Measurements from ENCODE around the gene NXPE1. TPM values are rescaled to one million over a fixed set of nuclear protein-coding genes. Genes with fewer than 3 reads are reported as not detected.

Gene NXPE1
- total and polyA plus RNA-seq, 9 of the 15 experiments (the other 6 are each of a cell fraction or from before 2014, with no cell fraction given) = not detected

DNA sequence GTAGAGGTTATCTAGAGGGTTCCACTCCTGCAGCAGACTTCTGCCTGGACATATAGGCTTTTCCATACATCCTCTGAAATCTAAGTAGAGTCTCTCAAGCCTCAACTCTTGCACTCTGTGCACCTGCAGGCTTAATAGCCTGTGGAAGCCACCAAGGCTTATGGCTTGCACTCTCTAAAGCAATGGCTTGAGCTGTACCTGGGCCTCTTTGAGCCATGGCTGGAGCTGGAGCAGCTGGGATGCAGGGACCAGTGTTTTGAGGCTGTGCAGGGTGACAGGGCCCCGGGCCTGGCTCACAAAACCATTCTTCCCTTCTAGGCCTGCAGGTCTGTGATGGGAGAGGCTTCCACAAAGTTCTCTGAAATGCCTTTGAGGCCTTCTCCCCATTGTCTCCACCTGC lies 38.8 kb upstream of the NXPE1 start (continued):
- TF ChIP-seq, protein P1, sequence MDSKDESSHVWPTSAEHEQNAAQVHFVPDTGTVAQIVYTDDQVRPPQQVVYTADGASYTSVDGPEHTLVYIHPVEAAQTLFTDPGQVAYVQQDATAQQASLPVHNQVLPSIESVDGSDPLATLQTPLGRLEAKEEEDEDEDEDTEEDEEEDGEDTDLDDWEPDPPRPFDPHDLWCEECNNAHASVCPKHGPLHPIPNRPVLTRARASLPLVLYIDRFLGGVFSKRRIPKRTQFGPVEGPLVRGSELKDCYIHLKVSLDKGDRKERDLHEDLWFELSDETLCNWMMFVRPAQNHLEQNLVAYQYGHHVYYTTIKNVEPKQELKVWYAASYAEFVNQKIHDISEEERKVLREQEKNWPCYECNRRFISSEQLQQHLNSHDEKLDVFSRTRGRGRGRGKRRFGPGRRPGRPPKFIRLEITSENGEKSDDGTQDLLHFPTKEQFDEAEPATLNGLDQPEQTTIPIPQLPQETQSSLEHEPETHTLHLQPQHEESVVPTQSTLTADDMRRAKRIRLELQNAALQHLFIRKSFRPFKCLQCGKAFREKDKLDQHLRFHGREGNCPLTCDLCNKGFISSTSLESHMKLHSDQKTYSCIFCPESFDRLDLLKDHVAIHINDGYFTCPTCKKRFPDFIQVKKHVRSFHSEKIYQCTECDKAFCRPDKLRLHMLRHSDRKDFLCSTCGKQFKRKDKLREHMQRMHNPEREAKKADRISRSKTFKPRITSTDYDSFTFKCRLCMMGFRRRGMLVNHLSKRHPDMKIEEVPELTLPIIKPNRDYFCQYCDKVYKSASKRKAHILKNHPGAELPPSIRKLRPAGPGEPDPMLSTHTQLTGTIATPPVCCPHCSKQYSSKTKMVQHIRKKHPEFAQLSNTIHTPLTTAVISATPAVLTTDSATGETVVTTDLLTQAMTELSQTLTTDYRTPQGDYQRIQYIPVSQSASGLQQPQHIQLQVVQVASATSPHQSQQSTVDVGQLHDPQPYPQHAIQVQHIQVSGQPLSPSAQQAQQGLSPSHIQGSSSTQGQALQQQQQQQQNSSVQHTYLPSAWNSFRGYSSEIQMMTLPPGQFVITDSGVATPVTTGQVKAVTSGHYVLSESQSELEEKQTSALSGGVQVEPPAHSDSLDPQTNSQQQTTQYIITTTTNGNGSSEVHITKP (IDR thresholded peaks at IDR 0.05; ENCODE audit: partially characterized antibody) = no peak
- TF ChIP-seq ZNF436 (CRISPR knock-in tag; IDR thresholded peaks at IDR 0.05) (no peak), ZKSCAN3 (CRISPR knock-in tag; IDR thresholded peaks at IDR 0.05) (no peak)

DNA sequence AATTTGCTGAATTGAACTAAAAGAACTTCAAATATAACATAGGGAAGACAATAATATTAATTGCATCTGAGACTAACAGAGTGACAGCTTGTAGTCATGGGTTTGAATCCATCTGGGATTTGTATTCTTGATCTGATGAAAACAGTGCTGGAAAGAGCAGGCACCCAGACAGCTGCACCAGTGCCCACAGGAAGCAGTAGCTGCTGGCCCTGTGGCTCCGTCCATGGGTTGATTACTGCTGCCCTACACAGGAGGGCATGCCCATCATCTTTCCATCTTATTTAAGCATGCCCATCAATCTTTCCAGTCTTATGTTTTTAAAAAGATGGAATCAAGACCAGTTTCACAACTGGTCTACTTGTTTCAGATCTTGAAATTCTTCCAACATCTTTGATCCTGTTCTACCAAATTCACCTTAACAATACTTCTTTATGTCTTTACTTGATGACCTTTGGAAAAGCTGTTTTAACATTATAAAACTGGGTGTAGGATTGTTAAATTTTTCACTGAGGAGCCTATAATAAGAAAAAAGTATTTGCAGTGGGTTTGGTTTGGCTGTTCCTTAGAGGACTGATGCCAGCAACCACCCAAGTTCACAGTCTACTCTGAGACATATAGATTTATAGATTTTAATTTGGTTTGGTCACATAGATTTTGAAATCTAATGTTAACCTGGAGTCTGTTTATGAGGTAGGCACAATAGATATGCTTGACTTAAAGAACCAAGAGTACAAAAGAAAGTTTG lies 36.7 kb upstream of the NXPE1 start:
- 0% methylated on average over 1 of the region's 1 CpG for WGBS (ENCODE audit: insufficient coverage, low coverage, missing lambda C conversion rate)
- Histone ChIP-seq H3K36me3 (ENCODE audit: control insufficient read depth, insufficient read depth, low read length) (no peaks in the 10 kb centered on the region), H3K27ac (ENCODE audit: extremely low read depth, low read depth, low read length) (no peak overlapping the region), H3K4me3 (no peak overlapping the region), H3K27me3 (ENCODE audit: control insufficient read depth in 2 of 2, insufficient read depth in 2 of 2, low read length in 2 of 2) (no peaks in the 10 kb centered on the region; a peak in 1 of 5 replicates), H4K20me1 (replicated peaks; ENCODE audit: control insufficient read depth, insufficient read depth, low read length) (no peaks in the 10 kb centered on the region), H3K4me1 (replicated peaks in 1 of 2; ENCODE audit: control insufficient read depth in 2 of 2, insufficient read depth in 2 of 2, low read length in 2 of 2) (no peaks in the 10 kb centered on the region), H3K4me2 (ENCODE audit: insufficient read depth, low read length) (no peak overlapping the region), H3K79me2 (ENCODE audit: control insufficient read depth, insufficient read depth, low read length) (no peaks in the 10 kb centered on the region), H2AFZ (ENCODE audit: low read depth, low read length) (no peak overlapping the region), H3K9me3 (replicated peaks; ENCODE audit: control insufficient read depth, insufficient read depth, low read depth, low read length) (no peaks in the 10 kb centered on the region), H3K9me1 (ENCODE audit: control insufficient read depth, insufficient read depth, low read length) (no peaks in the 10 kb centered on the region), H3K9ac (ENCODE audit: insufficient read depth in 1 of 2, low read depth in 2 of 2, low read length in 2 of 2) (no peak overlapping the region)
- intact Hi-C loops (cut with micrococcal nuclease) = no loop called here
- BruUV-seq (replicated peaks) = no TSS peak
- FAIRE-seq = no peak
- DNase-seq (ENCODE audit: extremely low read depth in 1 of 4, low spot score in 3 of 4) = no peak
- ATAC-seq = no peak
- ChIA-PET CTCF (ENCODE audit: low intra/inter-chr PET ratio) (no interaction called here), POLR2A (no interaction called here)
- in situ Hi-C loops (cut with MboI) = loop anchor here (10.0 kb wide), 1 partner anchor 138 kb away; no protein-coding TSS in a partner anchor
- TF ChIP-seq ZBTB1 (CRISPR knock-in tag; IDR thresholded peaks at IDR 0.05; ENCODE audit: borderline replicate concordance, low read depth) (no peak), KLF13 (tag; IDR thresholded peaks at IDR 0.05; ENCODE audit: borderline replicate concordance, low read depth) (no peak), CXXC5 (CRISPR knock-in tag; IDR thresholded peaks at IDR 0.05) (no peak), RAD21 (CRISPR knock-in tag; conservative IDR thresholded peaks at IDR 0.05 in 1 of 2, IDR thresholded peaks at IDR 0.05 in 1 of 2) (no peak), ZNF79 (CRISPR knock-in tag; IDR thresholded peaks at IDR 0.05; ENCODE audit: low read depth) (no peak), ERF (CRISPR knock-in tag; IDR thresholded peaks at IDR 0.05) (no peak), ELF4 (CRISPR knock-in tag; IDR thresholded peaks at IDR 0.05) (no peak), ZNF644 (tag; IDR thresholded peaks at IDR 0.05; ENCODE audit: low read depth) (no peak), ZNF507 (tag; conservative IDR thresholded peaks at IDR 0.05) (no peak), ZNF212 (CRISPR knock-in tag; IDR thresholded peaks at IDR 0.05) (no peak), BCL6 (CRISPR knock-in tag; IDR thresholded peaks at IDR 0.05) (no peak), TEAD1 (CRISPR knock-in tag; IDR thresholded peaks at IDR 0.05) (no peak), ZNF444 (CRISPR knock-in tag; IDR thresholded peaks at IDR 0.05) (no peak)
- TF ChIP-seq, protein P2, sequence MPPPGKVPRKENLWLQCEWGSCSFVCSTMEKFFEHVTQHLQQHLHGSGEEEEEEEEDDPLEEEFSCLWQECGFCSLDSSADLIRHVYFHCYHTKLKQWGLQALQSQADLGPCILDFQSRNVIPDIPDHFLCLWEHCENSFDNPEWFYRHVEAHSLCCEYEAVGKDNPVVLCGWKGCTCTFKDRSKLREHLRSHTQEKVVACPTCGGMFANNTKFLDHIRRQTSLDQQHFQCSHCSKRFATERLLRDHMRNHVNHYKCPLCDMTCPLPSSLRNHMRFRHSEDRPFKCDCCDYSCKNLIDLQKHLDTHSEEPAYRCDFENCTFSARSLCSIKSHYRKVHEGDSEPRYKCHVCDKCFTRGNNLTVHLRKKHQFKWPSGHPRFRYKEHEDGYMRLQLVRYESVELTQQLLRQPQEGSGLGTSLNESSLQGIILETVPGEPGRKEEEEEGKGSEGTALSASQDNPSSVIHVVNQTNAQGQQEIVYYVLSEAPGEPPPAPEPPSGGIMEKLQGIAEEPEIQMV (tag; conservative IDR thresholded peaks at IDR 0.05; ENCODE audit: low read depth) = no peak

Data from K562 (cell line).